Measurements from ENCODE around the gene ICA1. TPM values are rescaled to one million over a fixed set of nuclear protein-coding genes. Genes with fewer than 3 reads are reported as not detected.

The ICA1 gene
- total RNA-seq, 1 donor from 2014 or later = 13.1 TPM

- H3K79me2 ChIP-seq (ENCODE audit: low read depth) = no peaks in the 10 kb centered on the region
- H3K27me3 Mint-ChIP-seq (ENCODE audit: insufficient read depth, low read depth) = no peaks in the 10 kb centered on the region
- no peaks in the 10 kb centered on the region for H3K36me3 ChIP-seq
- no peak overlapping the region for H3K4me3 ChIP-seq
- no peaks in the 10 kb centered on the region for H3K27me3 ChIP-seq
- no peak overlapping the region for H3K4me2 ChIP-seq
- H3K4me3 Mint-ChIP-seq = no peak overlapping the region
- TF ChIP-seq EZH2phosphoT487 (IDR thresholded peaks at IDR 0.05) = no peak
- TF ChIP-seq, protein P1, sequence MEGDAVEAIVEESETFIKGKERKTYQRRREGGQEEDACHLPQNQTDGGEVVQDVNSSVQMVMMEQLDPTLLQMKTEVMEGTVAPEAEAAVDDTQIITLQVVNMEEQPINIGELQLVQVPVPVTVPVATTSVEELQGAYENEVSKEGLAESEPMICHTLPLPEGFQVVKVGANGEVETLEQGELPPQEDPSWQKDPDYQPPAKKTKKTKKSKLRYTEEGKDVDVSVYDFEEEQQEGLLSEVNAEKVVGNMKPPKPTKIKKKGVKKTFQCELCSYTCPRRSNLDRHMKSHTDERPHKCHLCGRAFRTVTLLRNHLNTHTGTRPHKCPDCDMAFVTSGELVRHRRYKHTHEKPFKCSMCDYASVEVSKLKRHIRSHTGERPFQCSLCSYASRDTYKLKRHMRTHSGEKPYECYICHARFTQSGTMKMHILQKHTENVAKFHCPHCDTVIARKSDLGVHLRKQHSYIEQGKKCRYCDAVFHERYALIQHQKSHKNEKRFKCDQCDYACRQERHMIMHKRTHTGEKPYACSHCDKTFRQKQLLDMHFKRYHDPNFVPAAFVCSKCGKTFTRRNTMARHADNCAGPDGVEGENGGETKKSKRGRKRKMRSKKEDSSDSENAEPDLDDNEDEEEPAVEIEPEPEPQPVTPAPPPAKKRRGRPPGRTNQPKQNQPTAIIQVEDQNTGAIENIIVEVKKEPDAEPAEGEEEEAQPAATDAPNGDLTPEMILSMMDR (IDR thresholded peaks at IDR 0.05) = peak; percentile 87
- no peak overlapping the region for H3K9ac ChIP-seq
- peak; percentile 88 for DNase-seq (ENCODE audit: low spot score)
- no peaks in the 10 kb centered on the region for H3F3A ChIP-seq (ENCODE audit: low read depth)
- H2AFZ ChIP-seq (replicated peaks) = peak overlapping the region; percentile 12
- H3K9me3 ChIP-seq (ENCODE audit: low read depth) = no peaks in the 10 kb centered on the region
- no peaks in the 10 kb centered on the region for H4K20me1 ChIP-seq (ENCODE audit: low read depth)
- H3K4me1 ChIP-seq = no peaks in the 10 kb centered on the region
- H3K4me1 Mint-ChIP-seq = peaks cover 2% of the 10 kb centered on the region
- H3K9me3 Mint-ChIP-seq = peaks cover 5% of the 10 kb centered on the region
- H3K27ac ChIP-seq = no peak overlapping the region
- H3K36me3 Mint-ChIP-seq = no peaks in the 10 kb centered on the region
- no peak overlapping the region for H3K27ac Mint-ChIP-seq
Observed at GRCh38 chr7:8295638-8296361, 33.8 kb upstream of the ICA1 start.

- Histone ChIP-seq H3K4me1 (no peaks in the 10 kb centered on the region), H3K9me3 (ENCODE audit: low read depth) (no peaks in the 10 kb centered on the region), H2AFZ (replicated peaks) (no peak overlapping the region), H3K4me2 (no peak overlapping the region), H3K27me3 (no peaks in the 10 kb centered on the region), H3K27ac (no peak overlapping the region), H3K4me3 (no peak overlapping the region), H3K79me2 (ENCODE audit: low read depth) (no peaks in the 10 kb centered on the region), H4K20me1 (ENCODE audit: low read depth) (no peaks in the 10 kb centered on the region), H3F3A (ENCODE audit: low read depth) (no peaks in the 10 kb centered on the region), H3K9ac (no peak overlapping the region), H3K36me3 (no peaks in the 10 kb centered on the region)
- H3K4me3 Mint-ChIP-seq = no peak overlapping the region
- H3K9me3 Mint-ChIP-seq = no peaks in the 10 kb centered on the region
- H3K27ac Mint-ChIP-seq = no peak overlapping the region
- H3K36me3 Mint-ChIP-seq = no peaks in the 10 kb centered on the region
- H3K4me1 Mint-ChIP-seq = peaks cover 2% of the 10 kb centered on the region
- no peak for TF ChIP-seq EZH2phosphoT487 (IDR thresholded peaks at IDR 0.05)
- TF ChIP-seq EZH2 (IDR thresholded peaks at IDR 0.05) = no peak
- TF ChIP-seq, protein P1 (IDR thresholded peaks at IDR 0.05) = no peak
- H3K27me3 Mint-ChIP-seq (ENCODE audit: insufficient read depth, low read depth) = no peaks in the 10 kb centered on the region
- no peak for DNase-seq (ENCODE audit: low spot score)
Observed at GRCh38 chr7:8291397-8292141, 29.6 kb upstream of the ICA1 start.

DNA sequence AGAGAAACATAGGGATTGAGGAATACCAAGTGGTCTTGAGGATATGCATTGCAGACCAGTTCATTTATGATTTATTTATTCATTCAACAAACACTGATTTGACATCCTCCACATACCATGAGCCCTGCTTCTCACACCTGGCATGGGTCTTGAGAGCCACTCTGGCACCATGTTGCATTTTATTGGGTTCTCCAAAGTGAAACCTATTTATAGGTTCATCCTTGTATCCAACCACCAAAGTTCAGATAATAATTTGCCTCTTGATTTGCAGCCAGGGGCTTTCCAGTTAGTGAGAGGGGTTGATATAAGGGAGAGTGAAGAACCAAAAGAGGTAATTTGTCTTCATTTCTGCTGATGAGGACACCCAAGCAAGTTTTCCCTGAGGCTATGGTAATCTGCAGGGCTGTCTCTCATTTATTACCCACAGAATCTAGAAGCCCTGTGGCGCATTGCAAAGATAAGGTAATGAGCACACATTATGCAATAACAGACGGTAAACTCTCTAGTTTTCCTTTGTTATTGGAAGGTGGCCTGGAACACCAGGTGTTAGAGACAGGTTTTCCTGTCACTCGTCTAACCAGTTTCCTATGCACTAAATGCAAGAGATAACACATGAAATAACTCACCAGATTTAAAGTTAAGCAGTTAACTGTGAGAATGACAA, 28.8 kb upstream of the ICA1 start:
- no peak for TF ChIP-seq EZH2 (IDR thresholded peaks at IDR 0.05)
- TF ChIP-seq EZH2phosphoT487 (IDR thresholded peaks at IDR 0.05) = no peak
- TF ChIP-seq, protein P1 (IDR thresholded peaks at IDR 0.05) = no peak
- Histone ChIP-seq H3K79me2 (ENCODE audit: low read depth) (no peaks in the 10 kb centered on the region), H4K20me1 (ENCODE audit: low read depth) (no peaks in the 10 kb centered on the region), H3K27ac (no peak overlapping the region), H2AFZ (replicated peaks) (no peak overlapping the region), H3K4me1 (no peaks in the 10 kb centered on the region), H3K4me3 (no peak overlapping the region), H3K9ac (no peak overlapping the region), H3K9me3 (ENCODE audit: low read depth) (no peaks in the 10 kb centered on the region), H3K27me3 (no peaks in the 10 kb centered on the region), H3F3A (ENCODE audit: low read depth) (no peaks in the 10 kb centered on the region), H3K36me3 (no peaks in the 10 kb centered on the region), H3K4me2 (no peak overlapping the region)
- H3K27me3 Mint-ChIP-seq (ENCODE audit: insufficient read depth, low read depth) = no peaks in the 10 kb centered on the region
- H3K9me3 Mint-ChIP-seq = no peaks in the 10 kb centered on the region
- H3K27ac Mint-ChIP-seq = no peak overlapping the region
- H3K4me1 Mint-ChIP-seq = peaks cover under 1% of the 10 kb centered on the region
- no peaks in the 10 kb centered on the region for H3K36me3 Mint-ChIP-seq
- no peak for DNase-seq (ENCODE audit: low spot score)
- H3K4me3 Mint-ChIP-seq = no peak overlapping the region

Data from neural progenitor cell (in vitro differentiated cells).